Activated CD4-positive, alpha-beta T cell treated with anti-CD3 and anti-CD28 coated beads, Interleukin-2, amount 10 ng/mL, durations not matched to agents 24 days and 14 days (primary cell): ENCODE measurements around the gene SPX. TPM values are rescaled to one million over a fixed set of nuclear protein-coding genes. Genes with fewer than 3 reads are reported as not detected.

Experiments used
- DNase-seq: peaks from one replicate; pipeline ENCODE4 v3.0.0; 2022
- H3K27ac Mint-ChIP-seq: one replicate; pipeline ENCODE4 v1.8.0; 2022; ENCODE audit warnings: mild to moderate bottlenecking, mixed read lengths
- H3K27me3 Mint-ChIP-seq: one replicate; pipeline ENCODE4 v1.8.0; 2022; ENCODE audit warnings: mixed read lengths
- H3K36me3 Mint-ChIP-seq: one replicate; pipeline ENCODE4 v1.8.0; 2022; ENCODE audit warnings: low read depth, mild to moderate bottlenecking, mixed read lengths
- H3K4me1 Mint-ChIP-seq: one replicate; pipeline ENCODE4 v1.8.0; 2021; ENCODE audit warnings: mixed read lengths
- H3K4me3 Mint-ChIP-seq: one replicate; pipeline ENCODE4 v1.8.0; 2022; ENCODE audit warnings: mild to moderate bottlenecking, moderate library complexity, mixed read lengths
- H3K9me3 Mint-ChIP-seq: one replicate; pipeline ENCODE4 v1.8.0; 2021; ENCODE audit warnings: mixed read lengths
- intact Hi-C: fragments of 100-400 bp; cut with micrococcal nuclease; formaldehyde crosslinking; loops from one replicate; pipeline ENCODE4 v1.15.1; 2023
- total RNA-seq: library from RNA; stranded (reverse); gene quantifications from 2 replicates; pipeline ENCODE4 v1.2.3, GENCODE V29; 2022

SPX gene
- total RNA-seq, 1 donor from 2014 or later = 1.0 TPM

GRCh38 chr12:21573733-21574358 lies 47.8 kb downstream of the SPX start:
- no peak for DNase-seq
- Mint-ChIP-seq H3K36me3 (no peaks in the 10 kb centered on the region), H3K27ac (no peak overlapping the region), H3K4me1 (no peaks in the 10 kb centered on the region), H3K27me3 (peaks cover 4% of the 10 kb centered on the region), H3K4me3 (no peak overlapping the region), H3K9me3 (no peaks in the 10 kb centered on the region)
- intact Hi-C loops = no loop called here

DNA sequence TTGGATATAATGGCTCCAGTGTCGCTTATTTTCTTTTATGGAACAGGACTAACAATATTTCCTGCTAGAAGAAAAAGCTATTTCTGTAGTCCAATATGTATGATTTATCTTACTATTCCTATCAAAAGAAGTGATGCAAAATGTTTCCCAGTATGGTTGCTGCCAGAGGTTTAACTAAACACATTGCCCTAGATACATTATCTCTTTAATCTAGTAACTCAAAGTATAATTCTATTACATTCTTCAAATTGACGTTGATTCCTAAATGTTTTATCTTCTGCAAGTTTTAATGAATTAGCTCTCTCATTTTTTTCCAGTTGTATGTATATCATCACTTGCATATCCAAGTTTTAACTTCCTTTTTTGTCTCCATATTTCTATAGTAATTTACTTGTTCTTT lies 50.3 kb downstream of the SPX start:
- Mint-ChIP-seq H3K9me3 (no peaks in the 10 kb centered on the region), H3K27ac (no peak overlapping the region), H3K27me3 (peaks cover 4% of the 10 kb centered on the region), H3K36me3 (no peaks in the 10 kb centered on the region), H3K4me1 (no peaks in the 10 kb centered on the region), H3K4me3 (no peak overlapping the region)
- intact Hi-C loops = no loop called here
- no peak for DNase-seq

DNA sequence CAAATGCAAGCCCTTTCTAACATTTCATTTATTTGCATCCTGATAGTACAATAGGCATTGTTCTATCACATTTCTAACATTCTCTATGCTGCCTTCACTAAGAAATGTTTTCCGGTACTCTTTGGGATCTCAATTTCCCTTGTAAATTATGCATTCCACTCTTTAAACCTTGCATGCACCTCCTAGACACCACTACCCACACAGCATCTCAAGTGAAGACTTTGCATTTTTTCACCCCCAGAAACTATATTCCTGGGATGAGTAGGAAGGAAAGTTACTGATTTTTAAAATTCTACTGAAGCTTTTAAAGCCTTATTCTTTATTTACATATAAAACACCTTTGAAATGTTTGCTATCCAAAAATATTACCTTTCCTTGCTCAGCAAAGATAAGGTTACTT lies 51.4 kb downstream of the SPX start:
- Mint-ChIP-seq H3K9me3 (no peaks in the 10 kb centered on the region), H3K4me1 (no peaks in the 10 kb centered on the region), H3K4me3 (no peak overlapping the region), H3K27ac (no peak overlapping the region), H3K36me3 (no peaks in the 10 kb centered on the region), H3K27me3 (peaks cover 4% of the 10 kb centered on the region)
- no peak for DNase-seq
- intact Hi-C loops = no loop called here

GRCh38 chr12:21580748-21581516 lies 54.8 kb downstream of the SPX start:
- intact Hi-C loops = no loop called here
- Mint-ChIP-seq H3K27ac (no peak overlapping the region), H3K4me1 (no peaks in the 10 kb centered on the region), H3K27me3 (peaks cover 4% of the 10 kb centered on the region), H3K9me3 (no peaks in the 10 kb centered on the region), H3K4me3 (no peak overlapping the region), H3K36me3 (no peaks in the 10 kb centered on the region)
- no peak for DNase-seq

Other genes starting within 250 kb of the SPX start
- gene SLCO1A2, start 191.4 kb upstream of the SPX start, total RNA-seq = 0.02 TPM in 1 of 2 replicates, not detected in the other
- gene IAPP, start 153.4 kb upstream of the SPX start, total RNA-seq = not detected in 2 replicates
- 32.7 and 36.7 TPM in 2 replicates for gene PYROXD1, start 88.6 kb upstream of the SPX start, total RNA-seq
- 61.9 and 64.9 TPM in 2 replicates for gene RECQL, start 24.7 kb upstream of the SPX start, total RNA-seq
- gene GOLT1B, start 24.5 kb upstream of the SPX start, total RNA-seq = 41.1 and 42.9 TPM in 2 replicates
- gene GYS2, start 78.6 kb downstream of the SPX start, total RNA-seq = 0.17 TPM in 1 of 2 replicates, not detected in the other
- 1,574 and 1,607 TPM in 2 replicates for gene LDHB, start 131.5 kb downstream of the SPX start, total RNA-seq
- not detected in 2 replicates for gene KCNJ8, start 248.4 kb downstream of the SPX start, total RNA-seq